NCI-H128 (cell line): ENCODE measurements around the gene L1TD1.
"Not testable (repeated sequence)": the region's sequence is repeated elsewhere in the genome, so short reads cannot be mapped to it uniquely, and the experiment has no call there.

Experiments
- DNase-seq: peaks from one replicate; lab custom pipeline; 2025; ENCODE audit not compliant: unreplicated experiment; lab: John Stamatoyannopoulos, UW

L1TD1 gene, protein sequence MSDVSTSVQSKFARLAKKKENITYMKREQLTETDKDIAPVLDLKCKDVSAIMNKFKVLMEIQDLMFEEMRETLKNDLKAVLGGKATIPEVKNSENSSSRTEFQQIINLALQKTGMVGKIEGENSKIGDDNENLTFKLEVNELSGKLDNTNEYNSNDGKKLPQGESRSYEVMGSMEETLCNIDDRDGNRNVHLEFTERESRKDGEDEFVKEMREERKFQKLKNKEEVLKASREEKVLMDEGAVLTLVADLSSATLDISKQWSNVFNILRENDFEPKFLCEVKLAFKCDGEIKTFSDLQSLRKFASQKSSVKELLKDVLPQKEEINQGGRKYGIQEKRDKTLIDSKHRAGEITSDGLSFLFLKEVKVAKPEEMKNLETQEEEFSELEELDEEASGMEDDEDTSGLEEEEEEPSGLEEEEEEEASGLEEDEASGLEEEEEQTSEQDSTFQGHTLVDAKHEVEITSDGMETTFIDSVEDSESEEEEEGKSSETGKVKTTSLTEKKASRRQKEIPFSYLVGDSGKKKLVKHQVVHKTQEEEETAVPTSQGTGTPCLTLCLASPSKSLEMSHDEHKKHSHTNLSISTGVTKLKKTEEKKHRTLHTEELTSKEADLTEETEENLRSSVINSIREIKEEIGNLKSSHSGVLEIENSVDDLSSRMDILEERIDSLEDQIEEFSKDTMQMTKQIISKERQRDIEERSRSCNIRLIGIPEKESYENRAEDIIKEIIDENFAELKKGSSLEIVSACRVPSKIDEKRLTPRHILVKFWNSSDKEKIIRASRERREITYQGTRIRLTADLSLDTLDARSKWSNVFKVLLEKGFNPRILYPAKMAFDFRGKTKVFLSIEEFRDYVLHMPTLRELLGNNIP

DNA sequence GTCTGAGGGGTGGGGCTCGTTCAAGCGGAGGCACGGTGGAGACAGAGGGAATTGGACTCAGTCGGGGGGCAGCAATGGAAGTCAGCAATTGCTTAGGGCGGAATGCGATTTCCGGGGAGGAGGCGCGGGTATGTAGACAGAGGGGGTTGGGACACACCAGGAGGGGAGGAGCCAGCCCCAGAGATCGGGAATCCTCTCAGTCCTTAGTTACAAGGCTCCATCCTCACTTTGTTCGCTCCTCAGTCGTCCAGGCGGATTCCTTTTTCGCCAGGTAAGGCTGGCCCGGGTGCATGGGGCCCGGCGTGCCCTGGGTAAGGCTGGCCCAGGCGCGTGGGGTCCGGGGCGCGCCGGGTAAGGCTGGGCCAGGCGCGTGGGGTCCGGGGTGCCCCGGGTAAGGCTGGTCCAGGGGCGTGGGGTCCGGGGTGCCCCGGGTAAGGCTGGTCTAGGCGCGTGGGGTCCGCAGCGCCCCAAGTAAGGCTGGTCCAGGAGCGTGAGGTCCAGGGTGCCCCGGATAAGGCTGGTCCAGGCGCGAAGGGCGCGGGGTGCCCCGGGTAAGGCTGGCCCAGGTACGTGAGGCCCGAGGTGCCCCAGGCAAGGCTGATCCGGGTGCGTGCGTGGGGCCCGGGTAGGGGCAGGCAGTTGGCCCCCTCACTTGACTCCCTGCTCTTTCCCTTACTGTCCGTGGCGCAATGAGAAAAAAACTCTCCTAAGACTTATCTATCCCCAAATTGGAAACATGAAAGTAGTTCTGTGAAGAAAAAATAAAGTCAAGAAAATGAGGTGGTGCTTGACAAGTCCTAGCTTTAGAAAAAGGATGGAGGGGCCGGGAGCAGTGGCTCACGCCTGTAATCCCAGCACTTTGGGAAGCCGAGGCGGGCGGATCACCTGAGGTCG is at the start of gene L1TD1:
TSS of gene L1TD1 (plus strand) at position 199 of the 894 bp plus-strand sequence. CDS start 11,780 bp downstream, outside the sequence.
- DNase-seq: no peak

DNA sequence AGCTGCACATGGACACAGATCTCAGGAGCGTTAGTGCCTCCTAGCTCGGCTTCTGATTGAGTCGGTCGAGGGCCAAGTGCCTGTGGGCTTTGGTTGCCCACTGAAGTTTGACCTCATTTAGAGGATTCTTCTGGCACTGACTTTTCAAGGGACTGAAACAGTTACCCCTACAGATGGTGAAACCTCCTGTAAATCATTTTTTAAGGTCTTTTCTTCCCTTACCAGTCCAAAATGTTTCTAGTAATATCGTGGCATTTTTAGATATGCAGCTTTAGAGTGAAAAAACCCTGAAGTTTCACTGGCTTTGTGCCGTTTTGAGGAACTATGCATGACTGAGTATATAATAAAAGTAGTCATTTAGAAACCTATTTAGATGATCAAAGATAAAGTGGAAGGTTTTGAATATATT is 34.7 kb upstream of the L1TD1 start:
- DNase-seq: no peak

DNA sequence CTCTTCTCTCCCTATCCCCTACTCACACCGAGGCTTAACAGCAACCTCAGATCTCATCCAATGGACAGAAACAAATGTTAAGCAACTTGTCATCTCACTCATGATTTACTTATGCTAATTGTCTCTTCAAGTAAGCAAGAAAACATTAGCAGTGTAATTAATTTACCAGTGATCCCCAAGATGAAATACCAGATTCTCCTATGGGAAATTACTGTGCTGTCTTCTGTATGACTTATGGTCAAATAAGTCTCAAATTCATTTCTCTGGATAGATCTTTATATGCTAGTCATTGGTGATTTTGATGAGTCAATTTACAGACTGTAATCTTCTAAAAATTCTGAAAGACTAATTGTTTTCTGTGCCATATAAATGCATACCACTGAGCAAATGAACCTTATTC is 32.9 kb upstream of the L1TD1 start:
- no peak for DNase-seq

DNA sequence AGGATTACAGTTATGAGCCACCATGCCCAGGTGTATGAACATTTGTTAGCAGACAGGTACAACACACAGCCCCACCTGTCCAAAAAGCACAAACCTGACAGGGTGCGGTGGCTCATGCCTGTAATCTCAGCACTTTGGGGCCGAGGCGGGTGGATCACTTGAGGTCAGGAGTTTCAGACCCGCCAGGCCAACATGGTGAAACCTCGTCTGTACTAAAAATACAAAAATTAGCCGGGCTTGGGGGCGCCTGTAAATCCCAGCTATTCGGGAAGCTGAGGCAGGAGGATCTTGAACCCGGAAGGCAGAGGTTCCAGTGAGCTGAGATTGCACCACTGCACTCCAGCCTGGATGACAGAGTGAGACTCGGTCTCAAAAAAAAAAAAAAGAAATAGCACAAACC is 24.3 kb upstream of the L1TD1 start:
- not testable (repeated sequence) for DNase-seq

DNA sequence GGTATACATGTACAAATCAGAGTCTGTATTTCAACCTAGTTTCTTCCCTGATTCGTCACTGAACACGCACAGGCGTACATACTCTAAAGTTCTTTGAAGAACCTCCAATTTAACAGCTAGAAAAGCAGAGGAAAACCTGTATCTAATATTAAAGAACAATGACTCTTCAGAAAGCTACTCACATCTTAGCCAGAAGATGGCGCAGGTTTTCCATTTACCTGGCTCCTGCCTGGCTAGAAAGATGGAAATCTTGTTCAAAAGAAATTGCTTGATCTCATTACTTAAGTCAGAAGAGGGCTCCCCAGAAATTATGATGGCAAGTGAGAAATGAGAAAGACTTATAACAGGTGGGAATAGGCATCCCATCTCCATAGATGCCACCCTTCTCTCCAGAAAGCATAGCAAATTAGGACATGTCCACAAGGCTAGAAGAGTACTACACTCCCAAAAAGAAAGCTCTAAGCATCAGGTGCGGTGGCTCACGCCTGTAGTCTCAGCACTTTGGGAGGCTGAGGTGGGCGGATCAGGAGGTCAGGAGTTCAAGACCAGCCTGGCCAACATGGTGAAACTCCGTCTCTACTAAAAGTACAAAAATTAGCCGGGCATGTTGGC is 19.0 kb upstream of the L1TD1 start:
- peak; percentile 59 for DNase-seq

DNA sequence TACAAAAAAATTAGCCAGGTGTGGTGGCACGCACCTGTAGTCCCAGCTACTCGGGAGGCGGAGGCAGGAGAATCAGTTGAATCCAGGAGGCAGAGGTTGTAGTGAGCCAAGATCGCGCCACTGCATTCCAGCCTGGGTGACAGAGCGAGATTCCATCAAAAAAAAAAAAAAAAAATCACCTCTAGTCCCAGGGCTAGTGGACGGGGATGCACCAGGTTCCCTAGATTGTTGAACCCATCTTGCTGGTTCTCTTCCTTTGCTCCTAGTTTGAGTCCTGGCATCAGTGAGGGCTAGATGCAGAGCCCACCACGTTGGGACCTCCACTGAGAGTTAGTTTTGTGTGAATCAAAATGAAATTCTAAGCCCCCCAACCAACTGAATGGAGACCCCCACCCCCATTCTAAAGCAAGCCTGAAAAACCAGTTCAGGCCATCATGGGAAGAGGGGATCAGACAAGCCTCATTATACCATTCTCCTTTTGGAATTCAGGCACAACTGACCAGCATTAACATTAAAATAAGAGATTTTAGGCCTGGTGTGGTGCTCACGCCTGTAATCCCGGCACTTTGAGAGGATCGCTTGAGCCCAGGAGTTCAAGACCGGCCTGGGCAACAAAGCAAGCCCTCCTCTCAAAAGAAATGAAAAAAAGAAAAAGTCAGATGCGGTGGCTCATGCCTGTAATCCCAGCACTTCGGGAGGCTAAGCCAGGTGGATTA is 17.9 kb upstream of the L1TD1 start:
- no peak for DNase-seq

DNA sequence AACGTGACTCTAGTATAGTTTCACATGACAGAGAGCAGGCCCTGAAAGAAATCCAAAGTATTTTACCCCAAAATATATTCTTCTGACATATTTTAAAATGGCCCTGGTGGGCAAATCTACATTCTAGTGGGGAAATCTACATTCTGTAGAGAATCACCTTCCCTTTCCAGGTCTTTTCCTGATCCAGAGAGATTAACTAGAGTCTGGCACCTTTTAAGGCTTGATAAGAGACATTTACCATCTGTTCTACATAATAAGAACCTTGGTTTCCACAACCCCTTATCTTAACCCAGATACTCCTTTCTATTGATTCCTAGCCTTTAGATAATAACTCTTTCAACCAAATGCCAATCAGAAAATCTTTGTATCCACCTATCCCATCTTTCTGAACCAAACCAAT is 17.0 kb upstream of the L1TD1 start:
- no peak for DNase-seq

DNA sequence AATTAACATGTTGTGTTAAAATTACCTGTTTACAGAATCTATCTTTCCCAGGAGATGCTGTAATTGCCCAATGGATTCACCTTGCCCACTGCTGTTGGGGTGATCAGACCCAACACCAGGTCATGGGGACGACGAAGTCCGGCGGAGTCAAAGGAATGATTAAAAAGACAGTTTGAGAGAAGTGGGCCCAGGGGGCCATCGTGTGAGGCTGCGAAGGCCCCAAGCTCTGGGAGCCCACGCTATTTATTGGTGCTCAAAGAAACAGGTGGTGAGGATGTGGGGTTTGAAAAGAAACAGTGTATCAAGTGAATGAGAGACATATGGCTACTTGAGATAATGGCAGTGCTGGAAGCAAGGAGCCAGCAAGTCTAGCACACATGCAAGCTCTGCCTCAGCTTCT is 16.3 kb upstream of the L1TD1 start:
- no peak for DNase-seq

DNA sequence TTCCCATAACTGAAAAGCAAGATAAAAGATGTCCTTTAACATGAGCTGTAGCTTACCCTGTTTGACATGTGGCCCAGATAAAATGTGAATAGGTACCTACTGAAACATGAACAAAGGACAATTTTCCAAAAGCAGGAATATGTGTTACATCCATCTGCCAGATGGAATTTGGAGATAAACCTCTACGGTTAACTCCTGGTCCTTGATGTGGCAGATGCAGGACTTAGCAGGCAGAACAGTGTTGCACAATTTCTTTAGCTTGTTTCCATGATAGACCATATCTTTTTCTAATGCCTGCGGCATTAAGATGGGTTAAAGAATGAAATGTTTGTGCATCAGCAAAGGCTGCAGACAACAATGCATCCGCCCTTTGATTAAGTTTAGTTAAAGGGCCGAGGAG is 14.6 kb upstream of the L1TD1 start:
- not testable (repeated sequence) for DNase-seq

DNA sequence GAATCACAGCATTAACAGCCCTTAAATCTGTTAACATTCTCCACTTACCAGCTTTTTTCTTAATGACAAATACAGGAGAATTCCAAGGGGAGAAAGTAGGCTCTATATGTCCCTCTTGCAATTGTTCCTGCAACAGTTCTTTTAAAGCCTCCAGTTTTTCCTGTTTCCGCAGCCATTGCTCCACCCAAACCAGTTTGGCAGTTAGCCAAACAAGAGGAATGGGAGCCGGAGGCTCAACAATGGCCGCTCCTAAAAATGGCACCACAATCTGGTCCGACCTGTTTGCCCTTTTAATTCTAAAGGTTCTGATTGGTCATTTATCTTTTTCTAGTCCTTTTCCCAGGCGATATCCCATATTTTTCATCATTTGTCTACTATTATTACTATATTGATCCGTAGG is 14.0 kb upstream of the L1TD1 start:
- DNase-seq: no peak

DNA sequence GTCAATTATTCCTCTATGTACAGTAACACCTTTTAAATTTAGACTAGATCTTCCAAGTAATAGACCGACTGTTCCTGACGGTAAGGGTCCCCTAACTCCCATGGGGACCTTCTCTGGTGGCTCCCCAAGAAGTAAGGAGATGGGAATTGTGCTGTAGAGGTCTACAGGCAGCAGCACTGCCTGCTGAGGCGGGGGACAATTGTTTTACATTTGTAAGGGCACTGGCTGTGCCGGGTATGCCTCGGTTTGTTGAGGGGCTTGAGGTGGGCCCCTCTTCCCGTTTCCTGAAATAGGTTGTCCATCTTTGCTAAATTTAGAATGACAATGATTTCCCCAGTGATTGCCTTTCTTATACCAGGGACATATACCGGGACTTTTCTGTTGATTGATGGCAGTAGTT is 13.1 kb upstream of the L1TD1 start:
- DNase-seq: no peak

DNA sequence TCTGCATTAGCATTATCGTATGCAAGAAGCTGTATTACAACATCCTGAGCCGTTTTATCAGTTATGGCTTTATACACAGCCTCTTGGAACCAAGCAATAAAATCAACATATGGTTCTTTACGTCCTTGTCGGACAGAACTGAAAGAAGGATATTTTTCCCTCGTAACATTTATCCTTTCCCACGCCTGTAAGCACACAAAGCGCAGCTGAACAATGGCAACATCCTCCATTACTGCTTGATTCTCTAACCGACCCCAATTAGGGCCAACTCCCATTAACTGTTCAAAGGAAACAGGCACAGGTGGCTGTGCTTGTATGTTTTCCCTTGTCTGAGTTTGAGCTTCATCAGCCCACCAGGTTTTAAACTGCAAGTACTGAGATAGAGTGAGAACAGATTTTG is 12.5 kb upstream of the L1TD1 start:
- not testable (repeated sequence) for DNase-seq

DNA sequence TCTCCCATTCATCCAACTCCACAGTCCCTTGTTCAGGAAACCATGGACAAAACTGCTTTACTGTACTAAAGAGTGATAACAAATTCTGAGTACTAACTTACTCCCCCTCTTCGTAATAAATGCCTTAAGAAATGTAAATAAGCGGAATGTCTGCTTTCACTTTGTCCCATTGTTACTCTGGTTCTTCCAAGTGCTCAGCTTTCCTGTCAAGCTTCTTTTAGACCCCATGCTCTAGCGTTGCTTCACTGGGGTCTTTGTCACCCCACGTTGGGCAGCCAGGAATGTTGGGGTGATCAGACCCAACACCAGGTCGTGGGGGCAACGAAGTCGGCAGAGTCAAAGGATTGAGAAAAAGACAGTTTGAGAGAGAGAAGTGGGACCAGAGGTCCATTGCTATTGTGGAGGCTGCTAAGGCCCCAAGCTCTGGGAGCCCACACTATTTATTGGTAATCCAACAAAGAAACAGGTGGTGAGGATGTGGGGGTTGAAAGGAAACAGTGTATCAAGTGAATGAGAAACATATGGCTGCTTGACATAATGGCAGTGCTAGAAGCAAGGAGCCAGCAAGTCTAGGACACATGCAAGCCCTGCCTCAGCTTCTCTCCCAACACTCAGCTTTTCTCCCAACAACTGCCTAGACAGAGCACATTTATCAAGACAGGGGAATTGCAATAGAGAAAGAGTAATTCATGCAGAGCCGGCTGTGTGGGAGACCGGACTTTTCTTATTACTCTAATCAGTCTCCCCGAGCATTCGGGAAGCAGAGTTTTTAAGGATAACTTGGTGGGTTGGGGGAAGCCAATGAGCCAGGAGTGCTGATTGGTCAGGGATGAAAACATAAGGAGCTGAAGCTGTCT is 11.3 kb upstream of the L1TD1 start:
- DNase-seq: not testable (repeated sequence)

DNA sequence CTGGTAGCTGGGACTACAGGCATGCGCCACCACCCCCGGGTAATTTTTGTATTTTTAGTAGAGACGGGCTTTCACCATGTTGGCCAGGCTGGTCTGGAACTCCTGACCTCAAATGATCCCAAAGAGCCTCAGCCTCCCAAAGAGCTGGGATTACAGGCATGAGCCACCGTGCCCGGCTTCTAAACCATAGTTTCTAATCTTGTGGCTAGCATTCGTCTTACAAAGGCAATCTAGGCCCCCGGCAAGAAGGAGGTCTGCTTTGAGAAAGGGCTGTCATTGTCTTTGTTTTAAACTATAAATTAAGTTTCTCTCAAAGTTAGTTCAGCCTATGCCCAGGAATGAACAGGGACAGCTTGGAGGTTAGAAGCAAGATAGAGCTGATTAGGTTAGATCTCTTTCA is 10.3 kb upstream of the L1TD1 start:
- DNase-seq: no peak

DNA sequence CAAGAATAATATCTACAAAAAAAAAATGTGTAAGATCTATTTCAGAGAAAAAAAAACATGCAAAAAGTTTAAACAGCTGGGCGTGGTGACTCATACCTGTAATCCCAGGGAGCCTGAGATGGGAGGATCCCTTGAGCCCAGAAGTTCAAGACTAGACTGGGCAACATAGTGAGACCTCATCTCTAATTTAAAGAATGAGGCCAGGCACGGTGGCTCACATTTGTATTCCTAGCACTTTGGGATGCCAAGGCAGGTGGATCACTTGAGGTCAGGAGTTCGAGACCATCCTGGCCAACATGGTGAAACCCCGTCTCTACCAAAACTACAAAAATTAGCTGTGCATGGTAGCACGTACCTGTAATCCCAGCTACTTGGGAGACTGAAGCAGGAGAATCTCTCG is 9.4 kb upstream of the L1TD1 start:
- not testable (repeated sequence) for DNase-seq

DNA sequence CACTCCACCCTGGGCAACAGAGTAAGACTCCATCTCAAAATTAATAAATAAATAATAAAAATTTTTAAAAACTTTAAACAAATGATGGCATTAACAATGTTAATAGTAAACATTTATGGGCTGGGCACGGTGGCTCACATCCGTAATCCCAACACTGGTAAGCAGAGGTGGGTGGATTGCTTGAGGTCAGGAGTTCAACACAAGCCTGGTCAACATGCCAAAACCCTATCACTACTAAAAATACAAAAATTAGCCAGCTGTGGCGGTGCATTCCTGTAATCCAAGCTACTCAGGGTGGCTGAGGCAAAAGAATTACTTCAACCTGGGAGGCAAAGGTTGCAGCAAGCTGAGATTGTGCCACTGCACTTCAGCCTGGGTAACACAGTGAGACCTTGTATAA is 9.0 kb upstream of the L1TD1 start:
- no peak for DNase-seq

DNA sequence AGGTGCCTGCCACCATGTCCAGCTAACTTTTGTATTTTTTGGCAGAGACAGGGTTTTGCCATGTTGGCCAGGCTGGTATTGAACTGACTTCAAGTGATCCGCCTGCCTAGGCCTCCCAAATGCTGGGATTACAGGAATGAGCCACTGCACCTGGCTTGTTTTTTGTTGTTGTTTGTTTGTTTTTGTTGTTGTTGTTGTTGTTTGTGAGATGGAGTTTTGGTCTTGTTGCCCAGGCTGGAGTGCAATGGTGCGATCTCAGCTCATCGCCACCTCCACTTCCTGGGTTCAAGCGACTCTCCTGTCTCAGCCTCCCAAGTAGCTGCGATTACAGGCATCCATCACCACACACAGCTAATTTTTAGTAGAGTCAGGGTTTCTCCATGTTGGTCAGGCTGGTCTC is 7.1 kb upstream of the L1TD1 start:
- no peak for DNase-seq

DNA sequence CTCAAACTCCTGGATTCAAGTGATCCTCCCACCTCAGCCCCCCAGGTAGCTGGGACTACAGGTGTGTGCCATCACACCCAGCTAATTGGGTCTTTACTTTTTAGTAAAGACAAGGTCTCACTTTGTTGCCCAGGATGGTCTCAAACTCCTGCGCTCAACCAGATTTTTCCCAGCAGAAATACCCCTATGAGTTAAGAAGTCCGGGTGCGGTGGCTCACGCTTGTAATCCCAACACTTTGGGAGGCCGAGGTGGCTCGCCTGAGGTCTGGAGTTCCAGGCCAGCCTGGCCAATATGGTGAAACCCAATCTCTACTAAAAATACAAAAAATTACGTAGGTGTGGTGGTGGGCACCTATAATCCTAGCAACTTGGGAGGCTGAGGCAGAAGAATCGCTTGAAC is 6.5 kb upstream of the L1TD1 start:
- DNase-seq: no peak

DNA sequence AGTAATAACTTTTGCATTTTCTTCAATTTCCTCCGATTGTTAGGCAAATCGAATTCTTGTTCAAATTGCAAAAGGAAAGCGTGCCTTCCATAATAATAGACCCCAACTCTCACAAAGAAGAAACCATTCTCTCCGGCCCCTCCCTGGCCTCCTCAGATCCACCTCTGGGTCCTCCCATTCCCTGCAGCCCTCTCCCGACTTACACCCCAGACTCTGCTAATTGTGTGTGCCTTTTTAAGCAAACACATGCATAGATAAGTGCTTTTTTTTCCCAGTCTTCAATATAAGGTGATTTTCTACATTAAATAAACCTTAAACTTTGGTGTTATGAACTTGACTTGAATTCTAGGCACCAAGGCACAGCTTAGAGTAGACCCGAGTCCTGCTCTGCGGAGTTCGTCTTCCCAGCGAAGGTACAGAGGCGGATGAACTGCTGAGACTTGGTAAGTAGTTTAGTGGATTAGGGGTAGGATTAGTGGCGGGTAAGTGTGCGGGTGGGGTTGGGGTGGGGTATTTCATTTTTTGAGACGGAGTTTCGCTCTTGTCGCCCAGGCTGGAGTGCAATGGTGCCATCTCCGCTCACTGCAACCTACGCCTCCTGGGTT is 1.5 kb downstream of the L1TD1 start:
- no peak for DNase-seq
